B cell (primary cell): Measurements from ENCODE around the gene BCL2.

Source experiments
- CTCF ChIP-seq: fragments of 200-600 bp; IDR thresholded peaks from one replicate; pipeline ENCODE4 v1.8.0; 2022; ENCODE audit warnings: antibody characterized with exemption, mild to moderate bottlenecking
- EZH2 ChIP-seq: IDR thresholded peaks from 2 replicates; pipeline ENCODE4 v1.6.1; 2012; ENCODE audit warnings: borderline replicate concordance, low read depth, mild to moderate bottlenecking, moderate library complexity, low read length; ENCODE audit not compliant: insufficient read depth, poor library complexity, severe bottlenecking

GRCh38 chr18:63253428-63254372 is 65.9 kb downstream of the BCL2 start:
- TF ChIP-seq CTCF (no peak), EZH2 (no peak)
